HS-27A (cell line): ENCODE measurements around the gene SPOCK2.

ENCODE experiments used
- DNase-seq: peaks from one replicate; pipeline ENCODE4 v3.0.0-alpha.2; 2012; ENCODE audit warnings: low read depth, missing footprints

Gene SPOCK2

GRCh38 chr10:72107325-72108003 lies 19.1 kb upstream of the SPOCK2 start:
- no peak for DNase-seq

GRCh38 chr10:72106896-72107295 lies 18.5 kb upstream of the SPOCK2 start:
- DNase-seq, result no peak

GRCh38 chr10:72106154-72106849 lies 18.0 kb upstream of the SPOCK2 start:
- no peak for DNase-seq

GRCh38 chr10:72105710-72106109 lies 17.4 kb upstream of the SPOCK2 start:
- no peak for DNase-seq

GRCh38 chr10:72105098-72105475 lies 16.7 kb upstream of the SPOCK2 start:
- DNase-seq, result no peak

- DNase-seq, result no peak
These were observed 16.2 kb upstream of the SPOCK2 start for GRCh38 chr10:72104472-72105097.

GRCh38 chr10:72099600-72099921 lies 11.2 kb upstream of the SPOCK2 start:
- no peak for DNase-seq

GRCh38 chr10:72098836-72099599 lies 10.7 kb upstream of the SPOCK2 start:
- DNase-seq, result no peak

- no peak for DNase-seq
These were observed 10.0 kb upstream of the SPOCK2 start for GRCh38 chr10:72098301-72098835.

GRCh38 chr10:72097448-72098300 lies 9.3 kb upstream of the SPOCK2 start:
- peak; percentile 70 for DNase-seq

GRCh38 chr10:72096115-72097000 lies 8.0 kb upstream of the SPOCK2 start:
- no peak for DNase-seq

GRCh38 chr10:72095195-72095594 lies 6.8 kb upstream of the SPOCK2 start:
- no peak for DNase-seq

GRCh38 chr10:72094574-72094973 lies 6.2 kb upstream of the SPOCK2 start:
- DNase-seq, result no peak

GRCh38 chr10:72093450-72093849 lies 5.1 kb upstream of the SPOCK2 start:
- no peak for DNase-seq

GRCh38 chr10:72092987-72093386 lies 4.6 kb upstream of the SPOCK2 start:
- DNase-seq, result no peak

- DNase-seq, result no peak
These were observed 4.0 kb upstream of the SPOCK2 start for GRCh38 chr10:72092171-72092924.

- no peak for DNase-seq
These were observed 2.0 kb upstream of the SPOCK2 start for GRCh38 chr10:72090326-72090725.

- no peak for DNase-seq
These were observed 1.3 kb upstream of the SPOCK2 start for GRCh38 chr10:72089618-72090017.

- no peak for DNase-seq
These were observed 681 bp upstream of the SPOCK2 start for GRCh38 chr10:72088889-72089575.
